ENCODE data around the gene CATSPERZ. TPM values are rescaled to one million over a fixed set of nuclear protein-coding genes. Genes with fewer than 3 reads are reported as not detected.
"Not testable (repeated sequence)": the region's sequence is repeated elsewhere in the genome, so short reads cannot be mapped to it uniquely, and the experiment has no call there.

Gene CATSPERZ
- total RNA-seq, 1 donor from 2014 or later: not detected

GRCh38 chr11:64305691-64306562 lies 5.8 kb downstream of the CATSPERZ start:
- ATAC-seq (peak; percentile 46), DNase-seq (peak; percentile 91)
- no peaks in the 10 kb centered on the region for H3K9me3 ChIP-seq
- TF ChIP-seq, protein P1, sequence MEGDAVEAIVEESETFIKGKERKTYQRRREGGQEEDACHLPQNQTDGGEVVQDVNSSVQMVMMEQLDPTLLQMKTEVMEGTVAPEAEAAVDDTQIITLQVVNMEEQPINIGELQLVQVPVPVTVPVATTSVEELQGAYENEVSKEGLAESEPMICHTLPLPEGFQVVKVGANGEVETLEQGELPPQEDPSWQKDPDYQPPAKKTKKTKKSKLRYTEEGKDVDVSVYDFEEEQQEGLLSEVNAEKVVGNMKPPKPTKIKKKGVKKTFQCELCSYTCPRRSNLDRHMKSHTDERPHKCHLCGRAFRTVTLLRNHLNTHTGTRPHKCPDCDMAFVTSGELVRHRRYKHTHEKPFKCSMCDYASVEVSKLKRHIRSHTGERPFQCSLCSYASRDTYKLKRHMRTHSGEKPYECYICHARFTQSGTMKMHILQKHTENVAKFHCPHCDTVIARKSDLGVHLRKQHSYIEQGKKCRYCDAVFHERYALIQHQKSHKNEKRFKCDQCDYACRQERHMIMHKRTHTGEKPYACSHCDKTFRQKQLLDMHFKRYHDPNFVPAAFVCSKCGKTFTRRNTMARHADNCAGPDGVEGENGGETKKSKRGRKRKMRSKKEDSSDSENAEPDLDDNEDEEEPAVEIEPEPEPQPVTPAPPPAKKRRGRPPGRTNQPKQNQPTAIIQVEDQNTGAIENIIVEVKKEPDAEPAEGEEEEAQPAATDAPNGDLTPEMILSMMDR (IDR thresholded peaks at IDR 0.05): peak; percentile 35
- no peaks in the 10 kb centered on the region for H3K27me3 ChIP-seq
- H3K4me1 ChIP-seq: peaks cover 18% of the 10 kb centered on the region
- H3K36me3 ChIP-seq: peaks cover 7% of the 10 kb centered on the region
- intact Hi-C loops (cut with DNase I): no loop called here
- H3K4me3 ChIP-seq: peak overlapping the region; percentile 70
- peak overlapping the region; percentile 85 for H3K27ac ChIP-seq

- Histone ChIP-seq H3K27ac (peak overlapping the region; percentile 85), H3K9me3 (no peaks in the 10 kb centered on the region), H3K27me3 (no peaks in the 10 kb centered on the region), H3K4me3 (peak overlapping the region; percentile 70), H3K36me3 (peaks cover 7% of the 10 kb centered on the region), H3K4me1 (peaks cover 18% of the 10 kb centered on the region)
- intact Hi-C loops (cut with DNase I): no loop called here
- ATAC-seq: no peak
- no peak for DNase-seq
- TF ChIP-seq, protein P1 (IDR thresholded peaks at IDR 0.05): no peak
These were observed 6.4 kb downstream of the CATSPERZ start for GRCh38 chr11:64306563-64306875.

DNA sequence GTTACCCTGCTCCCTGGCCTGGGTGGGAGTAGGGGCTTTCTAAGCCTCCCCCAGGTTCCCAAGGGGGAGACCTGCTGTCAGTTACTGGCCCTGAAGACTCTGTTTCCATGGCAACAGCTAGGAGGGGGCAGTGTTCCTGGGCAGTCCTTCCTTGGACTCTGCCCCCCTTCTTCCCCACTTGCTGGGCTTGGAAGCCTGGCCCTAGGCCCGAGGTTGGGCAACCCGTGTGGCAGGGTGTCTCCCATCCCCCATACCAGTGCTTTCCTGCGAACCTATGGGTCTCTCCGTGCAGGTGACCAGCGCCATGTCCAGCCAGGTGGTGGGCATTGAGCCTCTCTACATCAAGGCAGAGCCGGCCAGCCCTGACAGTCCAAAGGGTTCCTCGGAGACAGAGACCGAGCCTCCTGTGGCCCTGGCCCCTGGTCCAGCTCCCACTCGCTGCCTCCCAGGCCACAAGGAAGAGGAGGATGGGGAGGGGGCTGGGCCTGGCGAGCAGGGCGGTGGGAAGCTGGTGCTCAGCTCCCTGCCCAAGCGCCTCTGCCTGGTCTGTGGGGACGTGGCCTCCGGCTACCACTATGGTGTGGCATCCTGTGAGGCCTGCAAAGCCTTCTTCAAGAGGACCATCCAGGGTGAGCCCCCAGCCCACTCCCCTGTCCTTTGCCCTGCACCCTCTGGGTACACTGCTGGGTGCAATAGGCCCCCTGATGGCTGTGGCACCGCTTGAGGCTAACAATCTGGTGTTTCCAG lies 6.9 kb downstream of the CATSPERZ start:
- Histone ChIP-seq H3K9me3 (no peaks in the 10 kb centered on the region), H3K27ac (peak overlapping the region; percentile 85), H3K36me3 (peaks cover 7% of the 10 kb centered on the region), H3K4me1 (peaks cover 18% of the 10 kb centered on the region), H3K27me3 (no peaks in the 10 kb centered on the region), H3K4me3 (peak overlapping the region; percentile 70)
- peak; percentile 1 for ATAC-seq
- TF ChIP-seq, protein P1 (IDR thresholded peaks at IDR 0.05): no peak
- DNase-seq: peak; percentile 86
- intact Hi-C loops (cut with DNase I): no loop called here

GRCh38 chr11:64307795-64308194 lies 7.6 kb downstream of the CATSPERZ start:
- not testable (repeated sequence) for H3K36me3 ChIP-seq, H3K27ac ChIP-seq, ATAC-seq

GRCh38 chr11:64312947-64313346 lies 12.8 kb downstream of the CATSPERZ start:
- H3K4me1 ChIP-seq: peaks cover 11% of the 10 kb centered on the region
- no peaks in the 10 kb centered on the region for H3K27me3 ChIP-seq
- TF ChIP-seq, protein P1 (IDR thresholded peaks at IDR 0.05): no peak
- no peak overlapping the region for H3K4me3 ChIP-seq
- no peaks in the 10 kb centered on the region for H3K9me3 ChIP-seq
- DNase-seq: no peak
- intact Hi-C loops (cut with DNase I): no loop called here
- no peak for ATAC-seq
- peak overlapping the region; percentile 36 for H3K27ac ChIP-seq
- H3K36me3 ChIP-seq: peaks cover 26% of the 10 kb centered on the region

More at GRCh38 chr11:64307795-64308194, 7.6 kb downstream of the CATSPERZ start:
- H3K9me3 ChIP-seq; DNase-seq; intact Hi-C loops (cut with DNase I); H3K27me3 ChIP-seq; H3K4me3 ChIP-seq: not testable (repeated sequence)
- peaks cover 18% of the 10 kb centered on the region for H3K4me1 ChIP-seq
